Cardiac fibroblast (primary cell): ENCODE data around the gene ST6GALNAC3.

Experiments
- DNase-seq, 2 donors: peaks; one replicate each; pipeline versions ENCODE4 v3.0.0 to v3.0.0-alpha.2; 2010; ENCODE audit warnings: low read depth in 2 of 2
- H3K4me3 ChIP-seq, 2 donors: replicated peaks in 1 of 2; 1 replicate in 1 of 2; 2 replicates in 1 of 2; pipeline ENCODE4 v1.5.1; 2011; ENCODE audit warnings: low read depth in 2 of 2, low read length in 2 of 2, mild to moderate bottlenecking in 2 of 2, moderate library complexity in 1 of 2
- TF ChIP-seq, protein P1 (sequence below): IDR thresholded peaks from one replicate; pipeline ENCODE4 v1.5.1; 2011; ENCODE audit warnings: low read depth, mild to moderate bottlenecking, low read length, inconsistent platforms

The ST6GALNAC3 gene

DNA sequence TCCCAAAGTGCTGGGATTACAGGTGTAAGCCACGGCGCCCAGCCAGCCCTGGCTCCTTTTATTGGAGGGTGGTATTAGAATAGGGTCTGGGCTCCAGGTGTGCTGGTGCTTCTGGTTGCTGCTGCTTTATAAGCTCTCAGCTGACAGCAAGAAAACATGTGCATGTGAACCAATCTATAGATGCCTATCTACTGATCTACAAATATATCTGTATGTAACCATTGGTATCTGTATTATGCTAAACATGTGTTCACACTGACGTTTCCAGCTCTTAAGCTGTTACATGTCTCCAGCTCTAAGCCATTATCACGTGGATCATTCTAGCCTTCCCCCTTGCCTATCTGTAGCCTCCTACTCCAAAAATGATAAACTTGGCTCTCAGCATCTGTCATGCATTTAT is 82.4 kb downstream of the ST6GALNAC3 start:
- TF ChIP-seq, protein P1, sequence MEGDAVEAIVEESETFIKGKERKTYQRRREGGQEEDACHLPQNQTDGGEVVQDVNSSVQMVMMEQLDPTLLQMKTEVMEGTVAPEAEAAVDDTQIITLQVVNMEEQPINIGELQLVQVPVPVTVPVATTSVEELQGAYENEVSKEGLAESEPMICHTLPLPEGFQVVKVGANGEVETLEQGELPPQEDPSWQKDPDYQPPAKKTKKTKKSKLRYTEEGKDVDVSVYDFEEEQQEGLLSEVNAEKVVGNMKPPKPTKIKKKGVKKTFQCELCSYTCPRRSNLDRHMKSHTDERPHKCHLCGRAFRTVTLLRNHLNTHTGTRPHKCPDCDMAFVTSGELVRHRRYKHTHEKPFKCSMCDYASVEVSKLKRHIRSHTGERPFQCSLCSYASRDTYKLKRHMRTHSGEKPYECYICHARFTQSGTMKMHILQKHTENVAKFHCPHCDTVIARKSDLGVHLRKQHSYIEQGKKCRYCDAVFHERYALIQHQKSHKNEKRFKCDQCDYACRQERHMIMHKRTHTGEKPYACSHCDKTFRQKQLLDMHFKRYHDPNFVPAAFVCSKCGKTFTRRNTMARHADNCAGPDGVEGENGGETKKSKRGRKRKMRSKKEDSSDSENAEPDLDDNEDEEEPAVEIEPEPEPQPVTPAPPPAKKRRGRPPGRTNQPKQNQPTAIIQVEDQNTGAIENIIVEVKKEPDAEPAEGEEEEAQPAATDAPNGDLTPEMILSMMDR: no peak

DNA sequence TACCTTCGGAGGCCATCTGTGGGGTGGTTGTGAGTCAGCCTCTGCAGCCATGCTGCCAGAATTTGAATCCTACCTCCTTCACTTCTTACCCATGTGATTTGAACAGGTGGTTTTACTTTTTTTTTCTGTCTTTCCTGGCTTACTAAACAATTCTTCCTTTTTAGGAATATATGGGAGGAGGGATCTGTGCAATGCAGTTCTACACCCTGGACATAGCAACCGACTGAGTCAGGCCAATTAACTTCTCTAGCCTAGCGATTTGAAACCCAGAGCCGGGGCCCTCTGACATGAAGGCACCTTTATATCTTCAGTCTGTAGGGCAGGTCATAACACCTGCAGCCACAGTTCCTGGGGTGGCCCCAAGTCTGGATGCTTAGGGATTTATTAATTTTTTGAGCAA is 83.6 kb downstream of the ST6GALNAC3 start:
- DNase-seq: no peak
- TF ChIP-seq, protein P1: no peak
- no peak overlapping the region for H3K4me3 ChIP-seq

More for the DNA sequence above, 82.4 kb downstream of the ST6GALNAC3 start:
- no peak overlapping the region for H3K4me3 ChIP-seq
- no peak for DNase-seq

DNA sequence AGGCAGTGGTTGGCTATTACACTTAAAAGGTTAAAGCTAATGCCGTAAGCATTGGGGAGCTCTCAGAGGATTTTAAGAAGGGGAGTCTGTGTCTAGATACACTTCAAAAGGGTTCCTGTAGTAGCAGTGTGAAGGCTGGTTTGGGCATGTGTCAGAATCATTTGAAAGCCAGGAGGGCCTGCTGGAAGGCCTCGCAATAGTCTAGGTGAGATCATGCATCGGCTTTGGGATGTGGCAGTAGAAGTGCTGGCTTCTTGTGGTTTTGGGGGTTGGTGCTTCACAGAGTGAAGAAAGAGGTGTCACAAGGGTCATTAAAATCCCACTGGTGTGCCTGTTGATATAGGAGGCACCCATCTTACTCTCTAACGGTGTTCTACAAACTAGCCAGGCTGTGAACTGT is 85.7 kb downstream of the ST6GALNAC3 start:
- DNase-seq: no peak
- TF ChIP-seq, protein P1: no peak
- H3K4me3 ChIP-seq: no peak overlapping the region

DNA sequence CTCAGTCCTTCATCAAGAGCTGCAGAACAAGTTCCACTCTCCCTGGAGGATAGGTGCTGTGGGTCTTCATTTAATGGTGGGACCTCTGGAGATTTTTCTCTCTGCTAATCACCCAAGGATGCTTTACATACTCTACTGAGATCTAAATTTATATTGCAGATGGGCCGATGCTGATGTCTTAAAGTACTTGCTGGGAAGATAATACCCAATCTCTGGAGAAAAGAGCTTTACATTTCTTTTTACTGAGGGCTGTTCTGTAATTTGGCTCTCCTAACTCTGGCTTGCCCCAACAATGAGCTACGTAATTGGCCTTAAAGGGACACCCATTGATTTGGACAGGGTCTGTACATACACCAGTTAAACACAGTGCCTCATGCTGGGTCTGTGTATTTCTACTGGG is 86.9 kb downstream of the ST6GALNAC3 start:
- TF ChIP-seq, protein P1: no peak
- no peak overlapping the region for H3K4me3 ChIP-seq
- no peak for DNase-seq

DNA sequence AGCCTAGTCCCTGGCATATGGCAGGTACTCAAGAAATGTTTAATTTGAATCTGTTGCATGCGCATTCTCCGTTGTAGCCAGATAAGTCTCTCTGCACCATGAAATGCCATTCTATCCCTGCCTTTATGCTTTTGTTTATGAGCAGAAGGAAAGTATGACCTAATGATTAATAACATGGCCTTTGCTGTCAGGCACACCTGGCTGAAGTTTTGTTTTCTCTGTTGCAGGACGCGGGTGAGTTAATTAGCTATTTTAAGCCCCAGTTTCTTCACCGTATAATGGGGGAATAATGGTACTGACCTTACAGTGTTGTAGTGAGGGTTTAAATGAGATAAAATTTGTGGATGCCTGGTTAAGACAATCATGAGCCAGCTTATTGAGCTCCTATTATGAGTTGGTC is 87.7 kb downstream of the ST6GALNAC3 start:
- DNase-seq: no peak
- TF ChIP-seq, protein P1: no peak
- H3K4me3 ChIP-seq: no peak overlapping the region

DNA sequence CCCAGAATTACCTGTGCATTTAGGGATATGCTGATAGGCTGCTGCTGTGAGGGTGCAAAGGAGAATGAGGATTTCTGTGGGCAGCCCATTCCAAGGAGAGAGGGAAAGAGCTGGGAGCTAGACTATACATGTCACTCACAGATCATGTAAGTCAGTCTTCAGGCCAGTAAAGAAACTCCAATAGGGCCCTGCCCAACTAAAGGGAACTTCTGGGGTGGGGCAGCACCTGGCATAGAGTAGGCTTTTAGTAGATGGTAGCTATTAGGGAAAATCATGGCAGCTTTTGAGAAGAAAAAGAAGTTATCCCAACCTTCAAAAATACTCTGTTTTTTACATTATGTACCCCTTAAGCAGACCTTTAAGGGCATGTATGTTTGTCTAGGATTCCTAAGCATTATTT is 89.6 kb downstream of the ST6GALNAC3 start:
- TF ChIP-seq, protein P1: no peak
- no peak for DNase-seq
- no peak overlapping the region for H3K4me3 ChIP-seq

DNA sequence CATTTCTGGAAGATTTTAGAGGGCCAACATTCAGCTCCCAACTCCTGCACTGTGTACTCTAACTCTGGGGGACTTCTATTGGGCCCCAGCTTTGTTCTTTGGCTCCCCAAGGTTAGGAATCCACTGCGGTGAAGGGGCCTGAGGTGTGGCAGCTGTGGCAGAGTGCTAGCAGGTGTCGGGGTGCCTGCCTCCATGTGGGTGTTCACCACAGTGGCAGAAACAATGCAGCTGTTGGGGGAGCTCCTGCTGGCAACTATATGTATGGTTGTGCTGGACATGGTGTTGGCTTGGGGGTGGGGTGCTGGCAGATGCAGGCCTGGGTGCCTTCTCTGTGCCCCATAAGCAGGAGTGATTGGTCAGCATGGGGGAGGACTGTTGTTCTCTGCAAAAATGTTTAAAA is 95.5 kb downstream of the ST6GALNAC3 start:
- TF ChIP-seq, protein P1: no peak
- no peak overlapping the region for H3K4me3 ChIP-seq
- DNase-seq: no peak
